OCI-LY3 (cell line): ENCODE results near the gene IPO9.

Source experiments
- H2AFZ ChIP-seq: fragments of 200-600, 300-600 bp; shearing (Covaris generic); 2 replicates; pipeline ENCODE4 v1.6.0; 2014; ENCODE audit warnings: antibody characterized with exemption, low read depth, low read length
- H3K27ac ChIP-seq: fragments of 200-600, 300-600 bp; sonication (generic); 2 replicates; pipeline ENCODE4 v1.5.1; 2014; ENCODE audit warnings: mild to moderate bottlenecking, low read length, moderate library complexity, mixed read lengths
- H3K27me3 ChIP-seq: fragments of 200-600, 300-600 bp; sonication (generic); 2 replicates; pipeline ENCODE4 v1.6.1; 2014; ENCODE audit warnings: low read depth, low read length, mixed read lengths
- H3K36me3 ChIP-seq: fragments of 200-600, 300-600 bp; sonication (generic); replicated peaks from 2 replicates; pipeline ENCODE3; 2014; ENCODE audit warnings: low read depth, low read length, mixed read lengths
- H3K4me1 ChIP-seq: fragments of 300-600, 200-600 bp; sonication (generic); 2 replicates; pipeline ENCODE4 v1.6.1; 2014; ENCODE audit warnings: low read length, mixed read lengths
- H3K4me2 ChIP-seq: fragments of 200-600, 300-600 bp; sonication (generic); 2 replicates; pipeline ENCODE4 v1.6.1; 2014; ENCODE audit warnings: low read length, mixed read lengths
- H3K4me3 ChIP-seq: fragments of 300-600, 200-600 bp; sonication (generic); 2 replicates; pipeline ENCODE4 v1.5.1; 2014; ENCODE audit warnings: antibody characterized with exemption, mild to moderate bottlenecking, low read length, moderate library complexity
- H3K79me2 ChIP-seq: fragments of 300-600, 200-600 bp; shearing (Covaris generic); 2 replicates; pipeline ENCODE4 v1.6.1; 2014; ENCODE audit warnings: mild to moderate bottlenecking, low read length, mixed read lengths
- H3K9ac ChIP-seq: fragments of 300-600, 200-600 bp; shearing (Covaris generic); 2 replicates; pipeline ENCODE4 v1.6.0; 2014; ENCODE audit warnings: mild to moderate bottlenecking, low read length, moderate library complexity
- H3K9me3 ChIP-seq: fragments of 200-600, 300-600 bp; shearing (Covaris generic); 2 replicates; pipeline ENCODE4 v1.6.1; 2014; ENCODE audit warnings: low read length, mixed read lengths; ENCODE audit not compliant: insufficient read depth
- H4K20me1 ChIP-seq: fragments of 200-600, 300-600 bp; sonication (generic); 2 replicates; pipeline ENCODE4 v1.6.1; 2016; ENCODE audit warnings: low read length, mixed read lengths; ENCODE audit not compliant: insufficient read depth
- EZH2phosphoT487 ChIP-seq: fragments of 200-600 bp; shearing (Covaris generic); IDR thresholded peaks from 2 replicates; pipeline ENCODE4 v1.6.1; 2018; ENCODE audit warnings: antibody characterized with exemption, mixed run types, low read depth
- TF ChIP-seq, protein P1 (sequence below): fragments of 200-600, 300-600 bp; sonication (generic); IDR thresholded peaks from 2 replicates; pipeline ENCODE4 v1.5.1; 2014; ENCODE audit warnings: antibody characterized with exemption, low read length, low read depth

The IPO9 gene

DNA sequence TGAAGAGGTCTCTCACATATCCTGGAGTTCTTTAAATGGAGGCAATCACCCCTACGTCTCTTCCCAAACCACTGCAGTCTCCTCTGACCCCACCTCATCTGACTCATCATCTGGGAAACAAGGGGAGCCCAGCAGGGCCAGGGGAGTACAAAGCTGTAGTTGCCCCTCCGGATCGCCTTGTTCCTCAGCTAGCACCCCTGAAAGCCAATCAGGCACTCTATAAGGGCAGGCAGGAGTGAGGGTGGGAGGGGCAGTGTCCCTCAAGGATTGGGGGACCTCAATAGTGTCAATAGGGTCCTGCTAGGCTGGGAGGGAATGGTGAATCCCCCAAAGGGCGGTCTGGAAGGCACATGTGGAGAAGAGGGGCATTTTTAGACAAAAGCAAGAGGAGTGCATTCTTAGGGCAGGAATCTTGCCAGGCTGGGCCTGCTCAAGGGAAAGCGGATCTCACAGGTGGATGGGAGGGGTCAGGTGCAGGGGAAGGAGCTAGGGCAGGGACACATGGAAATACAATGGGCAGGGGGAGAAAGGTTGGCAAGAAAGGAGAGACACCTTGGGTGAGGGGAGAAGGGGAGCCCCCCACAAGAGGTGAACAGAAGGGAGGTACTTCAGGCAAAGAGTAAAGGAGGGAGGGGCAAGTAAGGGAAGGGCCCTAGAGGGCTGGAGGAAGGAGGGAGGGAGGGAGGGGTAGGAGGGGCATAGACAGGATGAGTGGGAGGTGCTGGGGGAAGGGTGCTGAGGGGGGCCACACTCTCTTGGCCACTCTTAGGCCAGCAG is 65.6 kb downstream of the IPO9 start:
- no peaks in the 10 kb centered on the region for H3K79me2 ChIP-seq
- no peaks in the 10 kb centered on the region for H3K36me3 ChIP-seq
- H2AFZ ChIP-seq, result no peak overlapping the region
- no peaks in the 10 kb centered on the region for H3K9me3 ChIP-seq
- no peak overlapping the region for H3K4me3 ChIP-seq
- no peak overlapping the region for H3K9ac ChIP-seq
- no peaks in the 10 kb centered on the region for H4K20me1 ChIP-seq
- H3K4me2 ChIP-seq, result no peak overlapping the region
- TF ChIP-seq EZH2phosphoT487, result no peak
- TF ChIP-seq, protein P1, sequence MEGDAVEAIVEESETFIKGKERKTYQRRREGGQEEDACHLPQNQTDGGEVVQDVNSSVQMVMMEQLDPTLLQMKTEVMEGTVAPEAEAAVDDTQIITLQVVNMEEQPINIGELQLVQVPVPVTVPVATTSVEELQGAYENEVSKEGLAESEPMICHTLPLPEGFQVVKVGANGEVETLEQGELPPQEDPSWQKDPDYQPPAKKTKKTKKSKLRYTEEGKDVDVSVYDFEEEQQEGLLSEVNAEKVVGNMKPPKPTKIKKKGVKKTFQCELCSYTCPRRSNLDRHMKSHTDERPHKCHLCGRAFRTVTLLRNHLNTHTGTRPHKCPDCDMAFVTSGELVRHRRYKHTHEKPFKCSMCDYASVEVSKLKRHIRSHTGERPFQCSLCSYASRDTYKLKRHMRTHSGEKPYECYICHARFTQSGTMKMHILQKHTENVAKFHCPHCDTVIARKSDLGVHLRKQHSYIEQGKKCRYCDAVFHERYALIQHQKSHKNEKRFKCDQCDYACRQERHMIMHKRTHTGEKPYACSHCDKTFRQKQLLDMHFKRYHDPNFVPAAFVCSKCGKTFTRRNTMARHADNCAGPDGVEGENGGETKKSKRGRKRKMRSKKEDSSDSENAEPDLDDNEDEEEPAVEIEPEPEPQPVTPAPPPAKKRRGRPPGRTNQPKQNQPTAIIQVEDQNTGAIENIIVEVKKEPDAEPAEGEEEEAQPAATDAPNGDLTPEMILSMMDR, result no peak
- peaks cover 5% of the 10 kb centered on the region; the same call in 1 of the 2 replicates for H3K4me1 ChIP-seq
- peaks cover 4% of the 10 kb centered on the region; the same call in 1 of the 2 replicates for H3K27me3 ChIP-seq
- H3K27ac ChIP-seq, result no peak overlapping the region

DNA sequence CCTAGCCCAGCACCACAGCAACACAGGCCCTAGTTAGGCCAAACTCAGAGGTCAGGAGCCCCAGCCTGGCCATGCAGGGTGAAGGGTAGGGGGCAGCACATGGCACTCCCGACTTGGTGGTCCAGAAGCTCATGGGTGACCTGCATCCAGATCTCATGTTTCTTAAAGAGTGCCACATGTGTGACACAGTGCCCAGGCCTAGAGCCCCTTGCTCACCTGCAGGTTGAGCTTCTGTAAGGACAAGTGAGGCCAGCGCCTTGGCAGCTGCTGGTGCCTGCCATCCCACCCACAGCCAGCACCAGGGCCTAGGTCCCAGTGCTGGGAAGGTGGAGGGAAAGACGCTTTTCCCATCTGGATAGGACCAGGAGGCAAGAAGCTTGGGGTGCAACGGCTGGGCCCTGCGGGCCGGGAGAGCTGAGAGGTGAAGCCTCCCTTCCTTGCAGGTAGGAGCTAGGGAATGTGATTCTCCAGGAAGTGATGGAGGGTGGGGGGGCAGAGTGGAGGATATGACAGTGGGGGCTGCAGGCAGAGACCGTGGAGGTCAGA is 66.2 kb downstream of the IPO9 start:
- no peak overlapping the region for H2AFZ ChIP-seq
- H3K4me1 ChIP-seq, result peaks cover 5% of the 10 kb centered on the region; the same call in 1 of the 2 replicates
- no peak overlapping the region for H3K4me3 ChIP-seq
- H3K79me2 ChIP-seq, result no peaks in the 10 kb centered on the region
- no peak overlapping the region for H3K4me2 ChIP-seq
- H3K27me3 ChIP-seq, result peaks cover 4% of the 10 kb centered on the region; the same call in 1 of the 2 replicates
- no peaks in the 10 kb centered on the region for H3K36me3 ChIP-seq
- TF ChIP-seq EZH2phosphoT487, result no peak
- TF ChIP-seq, protein P1, result no peak
- no peak overlapping the region for H3K27ac ChIP-seq
- no peak overlapping the region for H3K9ac ChIP-seq
- no peaks in the 10 kb centered on the region for H4K20me1 ChIP-seq
- H3K9me3 ChIP-seq, result no peaks in the 10 kb centered on the region

DNA sequence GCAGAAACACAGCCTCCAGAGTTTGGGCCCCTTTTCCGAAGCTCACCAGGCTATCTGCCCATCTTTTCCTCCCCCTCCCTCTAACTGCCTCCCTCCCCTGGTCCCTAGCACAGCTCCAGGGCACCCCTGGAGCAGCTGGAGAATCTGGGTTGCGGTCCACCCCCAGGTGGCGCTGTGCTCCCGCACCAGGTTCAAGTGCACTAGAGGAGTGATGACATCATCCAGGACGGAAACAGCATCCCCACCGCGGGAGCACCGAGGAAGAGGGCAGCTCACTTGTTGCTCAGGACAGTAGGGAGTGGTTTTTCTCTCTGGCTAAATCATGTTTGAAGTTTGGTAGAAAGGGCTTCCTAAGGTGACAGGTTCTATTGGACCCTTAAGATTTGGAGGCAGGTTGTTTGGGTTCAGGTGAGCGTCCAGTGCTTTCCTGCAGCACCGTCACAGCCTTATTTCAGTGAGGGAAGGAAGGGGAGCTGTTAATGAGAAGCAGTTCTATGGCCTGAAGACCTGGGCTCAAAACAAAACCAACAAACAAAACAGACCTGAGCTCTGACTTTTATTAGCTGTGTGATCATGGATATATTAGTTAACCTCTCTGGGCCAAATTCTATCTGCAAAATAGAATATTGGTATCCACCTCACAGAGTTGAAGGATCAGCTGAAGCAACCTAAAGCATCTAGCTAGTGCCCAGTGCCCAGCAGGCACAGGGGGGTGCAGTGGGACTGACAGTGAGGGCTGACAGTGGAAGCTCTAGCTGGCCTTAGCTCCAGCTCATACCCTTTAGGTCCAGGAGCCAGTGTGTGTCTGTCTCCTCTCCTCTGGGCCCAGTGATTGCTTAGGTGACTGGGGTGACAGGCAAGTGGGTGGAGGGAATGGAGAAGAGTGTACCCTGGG is 67.2 kb downstream of the IPO9 start:
- H3K4me2 ChIP-seq, result peak overlapping the region; percentile 96
- peak overlapping the region; percentile 77 for H3K4me3 ChIP-seq
- H3K9ac ChIP-seq, result peak overlapping the region; percentile 49
- peak overlapping the region; percentile 99 for H2AFZ ChIP-seq
- no peaks in the 10 kb centered on the region for H3K79me2 ChIP-seq
- TF ChIP-seq EZH2phosphoT487, result no peak
- TF ChIP-seq, protein P1, result peak; percentile 99
- H3K4me1 ChIP-seq, result peaks cover 5% of the 10 kb centered on the region; the same call in 1 of the 2 replicates
- no peaks in the 10 kb centered on the region for H3K9me3 ChIP-seq
- H3K27ac ChIP-seq, result no peak overlapping the region
- H3K36me3 ChIP-seq, result no peaks in the 10 kb centered on the region
- no peaks in the 10 kb centered on the region for H3K27me3 ChIP-seq
- no peaks in the 10 kb centered on the region for H4K20me1 ChIP-seq
